DOHH2 (cell line): ENCODE measurements around the gene DGCR2.

ENCODE experiments used
- EZH2phosphoT487 ChIP-seq: fragments of 200-600 bp; sonication (generic); IDR thresholded peaks from 2 replicates; pipeline ENCODE4 v1.6.1; 2017; ENCODE audit warnings: borderline replicate concordance, mild to moderate bottlenecking, antibody characterized with exemption, low read length, moderate library complexity, mixed read lengths
- TF ChIP-seq, protein P1 (sequence below): fragments of 200-600 bp; sonication (generic); IDR thresholded peaks from one replicate; pipeline ENCODE4 v1.5.1; 2014; ENCODE audit warnings: antibody characterized with exemption, mild to moderate bottlenecking, low read depth, low read length; ENCODE audit not compliant: poor library complexity, severe bottlenecking

DNA sequence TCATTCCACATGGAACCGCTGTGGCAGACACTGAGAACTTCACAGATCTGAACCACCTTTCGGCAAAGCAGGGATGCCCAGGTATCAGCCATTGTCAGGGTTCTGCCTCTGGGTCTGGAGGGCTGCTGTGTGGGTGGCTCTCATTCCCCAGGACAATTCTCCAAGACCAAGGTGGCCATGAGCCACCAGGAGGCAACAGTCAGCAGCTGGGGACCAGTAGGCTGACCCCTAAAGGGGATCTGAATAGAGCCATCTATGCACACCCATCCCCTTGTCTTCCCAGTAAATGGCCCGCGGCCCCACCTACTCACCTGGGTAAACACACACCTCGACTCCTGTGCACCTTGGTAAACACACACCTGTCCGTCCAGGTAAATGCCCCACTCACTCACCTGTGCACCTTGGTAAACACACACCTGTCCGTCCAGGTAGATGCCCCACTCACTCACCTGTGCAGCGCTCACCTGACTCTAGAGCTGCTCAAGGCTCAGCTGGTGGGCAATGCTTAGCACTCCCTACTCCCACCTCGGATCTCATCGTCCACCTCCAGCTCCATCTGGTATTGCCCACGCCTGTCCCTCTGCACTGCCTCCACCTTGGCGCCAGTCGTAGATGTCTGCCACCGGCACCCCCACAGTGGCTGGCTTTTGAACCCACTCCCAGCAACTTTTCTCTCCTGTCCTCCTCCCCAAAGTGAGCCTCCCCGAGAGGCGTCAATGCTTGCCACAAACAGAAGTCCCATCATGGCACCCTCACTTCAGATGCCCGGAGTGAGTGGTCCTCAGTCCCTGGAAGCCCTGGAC, 46.1 kb upstream of the DGCR2 start:
- no peak for TF ChIP-seq EZH2phosphoT487
- TF ChIP-seq, protein P1, sequence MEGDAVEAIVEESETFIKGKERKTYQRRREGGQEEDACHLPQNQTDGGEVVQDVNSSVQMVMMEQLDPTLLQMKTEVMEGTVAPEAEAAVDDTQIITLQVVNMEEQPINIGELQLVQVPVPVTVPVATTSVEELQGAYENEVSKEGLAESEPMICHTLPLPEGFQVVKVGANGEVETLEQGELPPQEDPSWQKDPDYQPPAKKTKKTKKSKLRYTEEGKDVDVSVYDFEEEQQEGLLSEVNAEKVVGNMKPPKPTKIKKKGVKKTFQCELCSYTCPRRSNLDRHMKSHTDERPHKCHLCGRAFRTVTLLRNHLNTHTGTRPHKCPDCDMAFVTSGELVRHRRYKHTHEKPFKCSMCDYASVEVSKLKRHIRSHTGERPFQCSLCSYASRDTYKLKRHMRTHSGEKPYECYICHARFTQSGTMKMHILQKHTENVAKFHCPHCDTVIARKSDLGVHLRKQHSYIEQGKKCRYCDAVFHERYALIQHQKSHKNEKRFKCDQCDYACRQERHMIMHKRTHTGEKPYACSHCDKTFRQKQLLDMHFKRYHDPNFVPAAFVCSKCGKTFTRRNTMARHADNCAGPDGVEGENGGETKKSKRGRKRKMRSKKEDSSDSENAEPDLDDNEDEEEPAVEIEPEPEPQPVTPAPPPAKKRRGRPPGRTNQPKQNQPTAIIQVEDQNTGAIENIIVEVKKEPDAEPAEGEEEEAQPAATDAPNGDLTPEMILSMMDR = no peak
